Heart left ventricle (tissue), 16 donors: Measurements from ENCODE around the gene CCL26. TPM values are rescaled to one million over a fixed set of nuclear protein-coding genes. Genes with fewer than 3 reads are reported as not detected.

Experiments used
- ATAC-seq, 4 donors: fragments of 200-7000 bp; cut with Tn5 transposase; one replicate each; pipeline ENCODE4 v1.9.1; 2020 to 2022; ENCODE audit warnings: moderate library complexity in 4 of 4, mild to moderate bottlenecking in 3 of 4, moderate number of reproducible peaks in 1 of 4
- DNase-seq, 5 donors: peaks; one replicate each; pipeline ENCODE4 v3.0.0-alpha.2; 2020
- H3K27ac ChIP-seq, 12 donors: fragments of 200-600 bp; sonication (generic) in 4 of 12; one replicate each; pipeline versions ENCODE4 v1.5.0 to v1.8.0; 2016 to 2022; ENCODE audit warnings: mild to moderate bottlenecking in 2 of 12
- H3K27me3 ChIP-seq, 9 donors: fragments of 200-600 bp; sonication (generic) in 2 of 9; one replicate each; pipeline versions ENCODE4 v1.5.1 to v1.8.0; 2016 to 2022; ENCODE audit warnings: mild to moderate bottlenecking in 3 of 9
- H3K36me3 ChIP-seq, 9 donors: fragments of 200-600 bp; sonication (generic) in 2 of 9; one replicate each; pipeline versions ENCODE4 v1.5.0 to v1.8.0; 2018 to 2022; ENCODE audit warnings: mild to moderate bottlenecking in 2 of 9
- H3K4me1 ChIP-seq, 12 donors: fragments of 200-600 bp; sonication (generic) in 4 of 12; one replicate each; pipeline versions ENCODE4 v1.5.0 to v1.8.0; 2016 to 2022; ENCODE audit warnings: mild to moderate bottlenecking in 3 of 12
- H3K4me3 ChIP-seq, 12 donors: fragments of 200-600 bp; sonication (generic) in 4 of 12; one replicate each; pipeline versions ENCODE4 v1.5.0 to v1.8.0; 2017 to 2022; ENCODE audit warnings: mild to moderate bottlenecking in 9 of 12, moderate library complexity in 4 of 12
- H3K9me3 ChIP-seq, 12 donors: fragments of 200-600 bp; sonication (generic) in 4 of 12; one replicate each; pipeline versions ENCODE4 v1.5.0 to v1.8.0; 2016 to 2022; ENCODE audit warnings: mild to moderate bottlenecking in 1 of 12
- POLR2A ChIP-seq, 2 donors: fragments of 450-650 bp; IDR thresholded peaks; one replicate each; pipeline ENCODE4 v1.6.1; 2017; ENCODE audit warnings: antibody characterized with exemption in 2 of 2, mild to moderate bottlenecking in 2 of 2, moderate library complexity in 2 of 2
- WGBS, 4 donors: extraction: QIAGEN DNeasy Blood & Tissue Kit in 2 of 4; methylation state at CpG; one replicate each; pipeline versions ENCODE4 v1.1.5 to v1.1.7; 2013 to 2018; 5-methylcytosine and 5-hydroxymethylcytosine counted together
- intact Hi-C, 10 donors: fragments of 100-400 bp; cut with DNase I; formaldehyde crosslinking; loops; one replicate each; pipeline versions ENCODE4 v1.11.1 to v1.14.2; 2022
- polyA plus RNA-seq, 2 donors: library from polyadenylated mRNA; stranded (reverse); fragments of 200-250 nt; gene quantifications; one replicate each; pipeline ENCODE4 v1.2.3, GENCODE V29; 2013
- total RNA-seq, 9 donors: library from RNA; depleted of rRNA in 2 of 9; stranded (reverse); fragments of >200 nt in 2 of 9; fragmentation: NEBNext Ultra II Directional in 3 of 9; extraction: Animal tissue kit (Norgen Biotek cat#: 25700) in 3 of 9; gene quantifications; one replicate each; pipeline versions ENCODE4 v1.1.0 to v1.2.4, GENCODE V29; 2016 to 2023
- TF ChIP-seq, protein P1 (sequence below), 12 donors: fragments of 200-600 bp; sonication (generic) in 4 of 12; IDR thresholded peaks; one replicate each; pipeline versions ENCODE4 v1.5.0 to v1.8.0; 2018 to 2022; ENCODE audit warnings: antibody characterized with exemption in 12 of 12, mild to moderate bottlenecking in 5 of 12
- donor health status: ischemic (EF 13 %, LVEDD 7.1; RV severe dilation, severe dysfunction).
- donor health status: healthy with polysubstance abuse.
- donor health status: DM: no; HTN: yes; CAD: no.
- donor health status: DM: no; HTN: no; CAD: no.
- donor health status: ischemic (EF 25% LVEDD 6.9; RV normal size, moderate dysfunction).
- donor health status: ischemic (EF 25% LVEDD 5.7; RV mildly dilated, moderate dysfunction).
- donor health status: healthy.
- donor health status: DM: yes; HTN: yes; CAD: no.
- donor health status: ischemic (EF 35%, LVEDD 5.7; RV mildly dilated, moderate dysfunction).
- donor health status: nonischemic (EF 11% LVEDD 7.7; RV severe dilation, severe dysfunction).
- donor health status: DM: yes; HTN: yes; CAD: no.
- donor health status: PGD.
- donor health status: ischemic (EF 29% LVEDD 5.4; RV normal size, mild dysfunction).
- donor health status: nonischemic (EF 23%, LVEDD 6.1; RV moderate dilation, normal function).

Gene CCL26
- total and polyA plus RNA-seq, 11 donors, result 0.53 to 0.94 (median 0.76) TPM; not detected in 7

DNA sequence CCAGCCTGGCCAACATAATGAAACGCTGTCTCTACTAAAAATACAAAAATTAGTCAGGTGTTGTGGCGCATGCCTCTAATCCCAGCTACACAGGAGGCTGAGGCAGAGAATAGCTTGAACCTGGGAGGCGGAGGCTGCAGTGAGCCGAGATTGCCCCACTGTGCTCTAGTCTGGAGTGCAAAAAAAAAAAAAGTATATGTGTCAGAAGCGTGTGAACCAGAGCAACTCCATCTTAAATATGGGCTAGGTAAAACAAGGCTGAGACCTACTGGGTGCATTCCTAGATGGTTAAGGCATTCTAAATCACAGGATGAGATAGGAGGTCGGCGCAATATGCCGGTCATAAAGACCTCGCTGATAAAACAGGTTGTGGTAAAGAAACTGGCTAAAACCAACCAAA lies 35.4 kb upstream of the CCL26 start:
- H3K27ac ChIP-seq, result no peak overlapping the region
- ATAC-seq, result no peak
- no peaks in the 10 kb centered on the region for H3K27me3 ChIP-seq
- 80 to 95% (median 92%) methylated on average over 9 of the region's 9 CpGs for WGBS, 4 donors
- H3K4me1 ChIP-seq, result no peaks in the 10 kb centered on the region
- peaks cover 0 to 24% (median 15%) of the 10 kb centered on the region in 12 donors for H3K9me3 ChIP-seq
- DNase-seq, result no peak
- no peak for TF ChIP-seq POLR2A (IDR thresholded peaks at IDR 0.05)
- TF ChIP-seq, protein P1, sequence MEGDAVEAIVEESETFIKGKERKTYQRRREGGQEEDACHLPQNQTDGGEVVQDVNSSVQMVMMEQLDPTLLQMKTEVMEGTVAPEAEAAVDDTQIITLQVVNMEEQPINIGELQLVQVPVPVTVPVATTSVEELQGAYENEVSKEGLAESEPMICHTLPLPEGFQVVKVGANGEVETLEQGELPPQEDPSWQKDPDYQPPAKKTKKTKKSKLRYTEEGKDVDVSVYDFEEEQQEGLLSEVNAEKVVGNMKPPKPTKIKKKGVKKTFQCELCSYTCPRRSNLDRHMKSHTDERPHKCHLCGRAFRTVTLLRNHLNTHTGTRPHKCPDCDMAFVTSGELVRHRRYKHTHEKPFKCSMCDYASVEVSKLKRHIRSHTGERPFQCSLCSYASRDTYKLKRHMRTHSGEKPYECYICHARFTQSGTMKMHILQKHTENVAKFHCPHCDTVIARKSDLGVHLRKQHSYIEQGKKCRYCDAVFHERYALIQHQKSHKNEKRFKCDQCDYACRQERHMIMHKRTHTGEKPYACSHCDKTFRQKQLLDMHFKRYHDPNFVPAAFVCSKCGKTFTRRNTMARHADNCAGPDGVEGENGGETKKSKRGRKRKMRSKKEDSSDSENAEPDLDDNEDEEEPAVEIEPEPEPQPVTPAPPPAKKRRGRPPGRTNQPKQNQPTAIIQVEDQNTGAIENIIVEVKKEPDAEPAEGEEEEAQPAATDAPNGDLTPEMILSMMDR (IDR thresholded peaks at IDR 0.05), result no peak
- no peaks in the 10 kb centered on the region for H3K36me3 ChIP-seq
- intact Hi-C loops, result no loop called here
- H3K4me3 ChIP-seq, result no peak overlapping the region

DNA sequence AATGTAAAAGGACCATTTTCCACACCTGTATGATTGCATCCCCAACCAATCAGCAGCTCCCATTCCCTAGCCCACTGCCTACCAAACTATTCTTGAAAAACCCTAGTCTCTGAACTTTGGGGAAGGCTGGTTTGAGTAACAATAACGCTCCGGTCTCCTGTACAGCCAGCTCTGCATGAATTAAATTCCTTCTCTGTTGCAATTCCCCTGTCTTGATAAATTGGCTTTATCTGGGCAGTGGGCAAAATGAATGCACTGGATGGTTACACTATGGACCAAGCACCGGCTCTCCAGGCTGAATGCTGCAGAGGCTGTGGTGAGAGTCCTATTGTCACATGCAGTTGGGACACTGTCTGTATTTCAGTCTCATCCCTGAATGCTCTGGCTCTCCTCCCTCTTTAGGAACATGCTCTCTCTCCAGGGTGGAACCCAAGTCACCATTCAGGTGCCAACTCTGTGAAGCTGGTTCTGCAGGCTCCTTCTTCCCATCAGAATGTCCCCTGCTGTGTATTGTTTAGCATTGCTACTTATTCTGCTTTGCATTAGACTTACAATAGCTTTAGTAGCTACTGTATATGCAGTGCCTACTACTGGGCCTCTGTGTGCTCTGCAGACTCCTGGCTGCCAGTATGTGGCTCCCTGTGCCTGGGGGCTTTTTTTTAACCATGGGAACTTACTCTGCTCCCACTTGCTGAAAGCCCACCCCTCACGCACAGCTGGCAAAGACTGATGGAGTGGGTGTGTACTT lies 34.7 kb upstream of the CCL26 start:
- 93 to 95% (median 94%) methylated on average over 4 of the region's 4 CpGs for WGBS, 4 donors
- TF ChIP-seq, protein P1 (IDR thresholded peaks at IDR 0.05), result no peak
- TF ChIP-seq POLR2A (IDR thresholded peaks at IDR 0.05), result no peak
- intact Hi-C loops, result no loop called here
- no peaks in the 10 kb centered on the region for H3K36me3 ChIP-seq
- H3K27ac ChIP-seq, result no peak overlapping the region
- peaks cover 0 to 24% (median 15%) of the 10 kb centered on the region in 12 donors for H3K9me3 ChIP-seq
- DNase-seq, result no peak
- ATAC-seq, result no peak
- H3K27me3 ChIP-seq, result no peaks in the 10 kb centered on the region
- H3K4me1 ChIP-seq, result no peaks in the 10 kb centered on the region
- no peak overlapping the region for H3K4me3 ChIP-seq

DNA sequence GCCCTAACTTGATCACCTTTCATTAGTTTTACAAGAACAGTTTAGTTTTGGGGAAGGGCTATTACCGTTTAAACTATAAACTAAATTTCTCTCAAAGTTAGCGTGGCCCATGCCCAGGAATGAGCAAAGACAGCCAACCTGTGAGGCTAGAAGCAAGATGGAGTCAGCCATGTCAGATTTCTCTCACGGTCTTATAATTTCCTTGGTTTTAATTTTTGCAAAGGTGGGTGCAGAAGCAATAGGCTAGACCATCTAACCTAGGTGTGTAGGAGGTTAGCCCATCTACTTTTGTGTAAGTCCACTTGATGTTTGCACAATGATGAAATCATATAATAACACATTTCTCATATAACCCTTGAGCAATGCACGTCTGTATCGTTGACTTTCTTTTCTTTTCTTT lies 32.7 kb upstream of the CCL26 start:
- H3K4me1 ChIP-seq, result no peaks in the 10 kb centered on the region
- WGBS, 4 donors, result 70 to 95% (median 80%) methylated on average over 5 of the region's 5 CpGs
- no peak overlapping the region for H3K4me3 ChIP-seq
- H3K27me3 ChIP-seq, result no peaks in the 10 kb centered on the region
- TF ChIP-seq POLR2A (IDR thresholded peaks at IDR 0.05), result no peak
- H3K27ac ChIP-seq, result no peak overlapping the region
- ATAC-seq (no peak), DNase-seq (no peak)
- peaks cover 0 to 24% (median 15%) of the 10 kb centered on the region in 12 donors for H3K9me3 ChIP-seq
- intact Hi-C loops, result no loop called here
- H3K36me3 ChIP-seq, result no peaks in the 10 kb centered on the region

DNA sequence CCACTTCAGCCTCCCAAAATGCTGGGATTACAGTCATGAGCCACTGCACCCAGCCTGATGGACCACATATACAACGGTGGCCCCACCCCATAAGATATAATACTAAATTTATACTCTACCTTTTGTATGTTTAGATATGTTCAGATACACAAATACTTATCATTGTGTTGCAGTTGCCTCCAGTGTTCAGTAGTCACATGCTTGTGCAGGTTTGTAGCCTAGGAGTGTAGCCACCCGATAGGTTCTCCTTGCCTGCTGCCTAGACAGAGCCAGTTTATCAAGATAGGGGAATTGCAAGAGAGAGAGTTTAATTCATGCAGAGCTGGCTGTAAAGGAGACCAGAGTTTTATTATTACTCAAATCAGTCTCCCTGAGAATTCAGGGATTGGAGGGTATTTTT lies 32.0 kb upstream of the CCL26 start:
- no peak for DNase-seq
- TF ChIP-seq POLR2A (IDR thresholded peaks at IDR 0.05), result no peak
- TF ChIP-seq, protein P1 (IDR thresholded peaks at IDR 0.05), result no peak
- intact Hi-C loops, result no loop called here
- no peaks in the 10 kb centered on the region for H3K27me3 ChIP-seq
- no peaks in the 10 kb centered on the region for H3K36me3 ChIP-seq
- no peak overlapping the region for H3K4me3 ChIP-seq
- peaks cover 0 to 24% (median 15%) of the 10 kb centered on the region in 12 donors for H3K9me3 ChIP-seq
- WGBS, 4 donors, result 91 to 93% (median 92%) methylated on average over 2 of the region's 2 CpGs
- no peak overlapping the region for H3K27ac ChIP-seq
- H3K4me1 ChIP-seq, result no peaks in the 10 kb centered on the region
- no peak for ATAC-seq

DNA sequence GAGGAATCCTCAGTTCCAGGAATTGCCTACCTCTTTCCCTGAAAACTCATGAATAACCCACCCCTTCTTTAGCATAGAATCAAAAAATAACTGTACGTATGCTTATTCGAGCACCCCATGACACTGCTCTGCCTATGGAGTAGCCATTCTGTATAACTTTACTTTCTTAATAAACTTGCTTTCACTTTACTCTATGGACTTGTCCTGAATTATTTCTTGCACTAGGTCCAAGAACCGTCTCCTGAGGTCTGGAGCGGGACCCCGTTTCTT lies 30.5 kb upstream of the CCL26 start:
- no peak for ATAC-seq
- no peak for DNase-seq
- TF ChIP-seq, protein P1 (IDR thresholded peaks at IDR 0.05), result no peak
- no peak for TF ChIP-seq POLR2A (IDR thresholded peaks at IDR 0.05)
- peaks cover 0 to 20% (median 13%) of the 10 kb centered on the region in 12 donors for H3K9me3 ChIP-seq
- intact Hi-C loops, result no loop called here
- no peaks in the 10 kb centered on the region for H3K4me1 ChIP-seq
- H3K4me3 ChIP-seq, result no peak overlapping the region
- H3K27ac ChIP-seq, result no peak overlapping the region
- no peaks in the 10 kb centered on the region for H3K36me3 ChIP-seq
- WGBS, 4 donors, result 82 to 90% (median 89%) methylated on average over 5 of the region's 5 CpGs
- H3K27me3 ChIP-seq, result no peaks in the 10 kb centered on the region
